HG03066 (cell line): ENCODE results near the gene ABCB11.

ENCODE experiments used
- ATAC-seq: cut with Tn5 transposase; IDR thresholded peaks from one replicate; pipeline ENCODE4 v1.9.1; 2021; ENCODE audit warnings: low read depth; ENCODE audit not compliant: unreplicated experiment

The ABCB11 gene

DNA sequence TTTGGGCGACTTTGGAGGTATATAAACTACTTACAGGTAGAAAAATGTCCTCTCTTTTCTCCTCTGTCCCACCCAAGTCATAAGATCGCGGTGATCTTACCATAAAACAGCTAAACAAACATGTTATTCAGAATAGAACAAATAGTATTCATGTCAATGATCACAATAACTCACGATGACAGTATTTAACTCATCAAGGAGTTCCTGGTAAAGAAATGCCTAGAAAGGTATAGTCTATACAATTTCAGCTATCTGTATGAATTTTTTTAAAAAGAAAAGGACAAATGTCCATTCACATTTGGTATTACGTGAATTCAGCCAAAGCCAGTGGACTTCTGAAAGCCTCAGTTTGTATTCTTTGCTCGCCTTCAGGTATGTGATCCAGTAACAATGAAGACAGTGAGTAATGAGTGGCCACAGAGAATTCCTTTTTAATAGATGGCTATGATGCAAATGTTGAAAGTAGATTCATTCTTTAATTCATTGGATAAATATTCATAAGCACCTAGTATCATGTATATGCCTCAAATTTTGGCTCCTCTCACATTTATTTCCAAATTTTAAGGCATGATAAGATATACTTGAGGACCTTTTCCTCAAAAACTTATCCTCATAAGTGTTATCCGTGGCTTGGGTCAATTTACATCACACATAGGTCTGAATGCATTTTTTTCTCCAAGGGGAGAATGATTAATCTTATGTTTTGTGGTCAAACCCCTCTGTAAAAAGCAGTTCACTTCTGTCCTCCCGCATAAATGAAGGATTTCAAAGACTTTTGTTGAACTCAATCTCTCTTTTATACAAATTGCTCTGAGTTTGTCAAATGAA is 20.3 kb downstream of the ABCB11 start:
- ATAC-seq = no peak

DNA sequence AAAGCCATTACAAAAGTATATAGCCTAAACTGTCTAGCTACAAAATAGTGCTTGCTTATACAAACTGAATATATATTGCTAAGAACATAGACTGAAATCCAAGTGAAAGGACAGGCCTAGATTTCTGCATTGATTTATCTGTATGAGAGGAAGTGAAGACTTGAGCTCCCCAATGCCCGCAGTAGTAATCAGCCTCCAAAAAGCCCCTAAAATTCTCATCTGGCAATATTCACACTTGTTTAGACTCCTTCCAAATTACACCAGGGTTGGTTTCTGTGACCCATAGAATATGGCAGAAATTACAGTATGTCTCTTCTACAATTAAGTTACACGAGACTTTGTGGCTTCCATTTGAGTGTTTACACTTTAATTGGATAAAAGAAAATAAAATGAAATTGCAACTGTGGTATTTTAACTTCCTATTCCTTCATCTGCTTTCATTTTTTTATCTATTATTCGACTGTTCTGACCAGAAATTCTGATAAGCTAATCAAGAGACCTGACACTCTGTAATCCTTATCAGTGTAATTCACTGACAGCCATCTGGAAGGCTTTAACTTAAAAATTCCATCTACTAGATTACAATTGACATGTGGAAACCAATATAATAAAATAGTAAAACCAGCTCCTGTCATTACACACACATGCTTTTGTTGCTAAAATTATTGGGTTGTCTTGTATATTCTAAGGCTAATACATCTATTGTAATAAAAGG is 21.1 kb downstream of the ABCB11 start:
- ATAC-seq = no peak

DNA sequence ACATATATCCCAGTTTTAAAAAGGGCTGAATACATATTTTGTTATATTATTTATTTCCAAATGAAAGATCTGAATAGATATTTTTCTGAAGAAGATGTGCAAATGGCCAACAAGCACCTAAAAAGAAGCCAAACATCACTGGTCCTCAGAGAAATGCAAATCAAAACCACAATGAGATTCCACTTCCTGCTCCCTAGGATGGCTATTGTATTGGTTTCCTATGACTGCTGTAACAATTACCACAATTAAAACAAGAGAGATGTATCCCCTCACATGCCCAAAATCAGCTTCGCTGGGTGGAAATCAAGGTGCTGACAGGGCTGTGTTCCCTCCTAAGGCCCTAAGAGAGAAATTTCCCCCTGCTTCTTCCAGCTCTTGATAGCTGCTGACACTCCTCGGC is 23.2 kb downstream of the ABCB11 start:
- ATAC-seq = no peak

DNA sequence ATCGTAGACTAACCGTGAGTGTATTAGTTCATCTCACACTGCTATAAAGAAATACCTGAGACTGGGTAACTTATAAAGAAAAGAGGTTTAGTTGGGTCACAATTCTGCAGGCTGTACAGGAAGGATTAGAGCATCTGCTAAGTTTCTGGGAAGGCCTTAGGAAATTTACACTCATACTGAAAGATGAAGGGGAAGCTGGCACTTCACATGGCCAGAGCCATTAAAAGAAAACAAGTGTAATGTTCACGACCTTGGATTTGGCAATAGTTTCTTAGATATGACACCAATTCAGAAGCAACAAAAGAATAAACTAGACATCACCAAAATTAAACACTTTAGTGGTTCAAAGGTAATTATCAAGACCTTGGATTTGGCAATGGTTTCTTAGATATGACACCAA is 23.8 kb downstream of the ABCB11 start:
- no peak for ATAC-seq

DNA sequence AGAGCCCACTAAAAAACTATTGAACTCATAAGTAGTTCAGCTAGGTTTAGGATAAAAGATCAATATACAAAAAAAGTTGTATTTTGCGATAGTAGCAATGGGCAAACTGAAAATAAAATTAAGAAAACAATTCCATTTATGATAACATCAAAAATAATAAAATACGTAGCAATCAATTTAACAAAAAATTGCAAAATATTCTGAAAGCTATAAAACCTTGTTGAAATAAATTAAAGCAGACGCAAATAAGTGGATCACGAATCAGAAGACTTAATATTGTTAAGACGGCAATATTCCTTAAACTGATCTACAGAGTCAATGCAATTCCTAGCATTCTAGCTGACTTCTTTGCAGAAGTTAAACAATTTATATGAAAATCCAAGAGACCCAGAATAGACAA is 24.5 kb downstream of the ABCB11 start:
- ATAC-seq = no peak

DNA sequence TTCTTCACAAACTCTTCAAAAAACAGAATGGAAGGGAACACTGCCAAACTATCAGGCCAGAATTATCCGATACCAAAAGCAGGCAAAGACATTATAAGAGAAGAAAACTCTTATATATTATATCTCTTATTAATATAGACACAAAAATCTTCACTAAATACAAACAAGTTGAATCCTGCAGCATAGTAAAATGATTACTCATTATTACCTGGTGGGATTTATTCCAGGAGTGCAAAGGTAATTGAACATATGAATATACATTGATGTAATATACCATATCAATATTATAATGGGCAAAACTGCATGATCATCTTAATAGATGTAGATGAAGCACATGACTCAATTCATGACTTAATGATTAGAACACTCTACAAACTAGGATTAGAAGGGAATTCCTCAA is 25.1 kb downstream of the ABCB11 start:
- ATAC-seq = no peak

DNA sequence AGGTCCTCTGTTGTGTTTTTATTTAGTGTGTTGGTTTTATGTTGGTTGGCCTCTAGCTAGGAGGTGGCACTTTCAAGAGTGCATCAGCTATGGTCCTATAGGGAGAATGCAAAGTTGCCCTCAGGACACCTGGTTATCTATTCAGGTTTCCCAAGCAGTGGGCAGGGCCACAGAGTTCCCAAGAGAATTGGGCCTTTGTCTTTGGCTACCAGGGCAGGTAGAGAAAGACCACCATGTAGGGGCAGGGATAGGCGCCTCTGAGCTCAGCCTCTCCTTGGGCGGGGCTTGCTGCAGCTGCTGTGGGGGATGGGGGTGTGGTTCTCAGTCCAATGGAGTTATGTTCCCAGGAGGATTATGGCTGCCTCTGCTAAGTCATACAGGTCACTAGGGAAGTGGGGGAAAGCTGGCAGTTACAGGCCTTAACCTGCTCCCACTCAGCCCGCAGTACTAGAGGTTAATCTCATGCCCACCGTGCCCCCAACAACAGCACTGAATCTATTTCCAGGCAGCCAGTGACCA is 26.0 kb downstream of the ABCB11 start:
- ATAC-seq = no peak

DNA sequence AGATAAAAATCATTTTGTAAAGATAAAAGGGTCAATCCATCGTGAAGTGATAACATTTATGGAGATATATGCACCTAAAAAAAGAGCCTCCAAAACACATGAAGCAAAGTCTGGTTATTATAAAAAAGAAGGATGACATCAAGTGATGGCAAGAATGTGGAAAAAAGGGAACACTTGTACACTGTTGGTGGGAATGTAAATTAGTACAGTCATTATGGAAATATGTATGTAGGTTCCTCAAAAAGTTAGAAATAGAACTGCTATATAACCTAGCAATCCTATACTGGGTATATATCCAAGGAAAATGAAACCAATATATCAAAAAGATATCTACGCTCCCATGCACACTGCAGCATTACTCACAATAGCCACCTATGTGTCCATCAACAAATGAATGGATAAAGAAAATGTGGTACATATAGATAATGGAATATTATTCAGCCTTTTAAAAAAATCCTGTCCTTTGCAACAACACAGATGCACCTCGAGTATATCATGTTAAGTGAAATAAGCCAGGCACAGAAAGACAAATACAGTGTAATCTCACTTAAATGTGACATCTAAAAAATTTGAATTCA is 28.9 kb downstream of the ABCB11 start:
- no peak for ATAC-seq

DNA sequence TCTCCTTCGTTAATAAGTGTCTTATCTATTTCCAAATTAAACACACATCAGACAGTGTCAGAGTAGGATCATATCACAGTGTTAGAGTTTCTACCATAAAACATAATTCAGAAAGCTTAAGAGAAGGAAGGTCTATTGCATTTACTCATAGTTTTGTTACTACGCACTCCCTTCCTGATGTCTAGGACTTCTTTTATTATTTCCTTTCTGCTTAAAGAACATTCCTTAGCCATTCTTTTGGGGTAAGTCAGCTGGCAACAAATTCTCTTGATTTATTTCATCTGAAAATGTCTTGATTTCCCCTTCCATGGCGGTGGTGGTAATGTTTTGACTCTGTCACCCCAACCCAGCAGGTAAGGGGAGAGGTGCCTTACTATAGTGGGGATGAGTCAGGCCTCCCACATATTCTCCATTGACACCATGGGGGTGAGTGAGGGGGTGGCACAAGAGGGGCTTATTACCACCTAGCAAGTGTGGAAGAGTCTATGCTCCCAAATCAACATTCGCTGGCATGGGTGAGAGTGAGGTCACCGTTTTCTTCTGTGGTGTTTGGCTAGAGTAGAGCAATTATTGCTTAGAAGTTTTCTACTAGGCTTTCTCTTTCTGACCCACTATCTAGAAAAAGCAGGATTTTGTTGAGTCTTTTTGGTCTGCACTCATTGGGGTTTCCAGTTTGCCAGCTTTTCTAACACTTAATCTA is 29.9 kb downstream of the ABCB11 start:
- no peak for ATAC-seq

DNA sequence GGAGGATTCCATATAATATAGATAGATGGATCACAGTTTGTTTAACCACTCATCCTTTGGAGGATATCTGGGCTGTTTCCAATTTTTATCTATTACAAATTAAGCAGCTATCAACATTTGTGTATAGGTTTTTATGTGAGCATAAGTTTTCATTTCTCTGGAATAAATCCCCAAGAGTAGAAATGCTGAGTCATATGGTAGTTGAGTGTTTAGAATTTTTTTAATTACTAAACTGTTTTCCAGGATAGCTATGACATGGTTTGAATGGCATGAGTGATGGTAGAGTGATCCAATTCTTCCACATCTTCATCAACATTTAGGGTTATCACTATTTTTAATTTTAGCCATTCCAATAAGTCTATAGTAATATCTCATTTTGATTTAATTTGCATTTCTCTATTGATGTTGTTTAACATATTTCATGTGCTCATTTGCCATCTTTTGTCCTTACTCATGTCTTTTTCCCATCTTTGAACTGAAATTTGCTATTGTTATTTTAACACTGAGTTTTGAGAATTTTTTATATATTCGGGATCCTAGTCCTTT is 31.4 kb downstream of the ABCB11 start:
- no peak for ATAC-seq

DNA sequence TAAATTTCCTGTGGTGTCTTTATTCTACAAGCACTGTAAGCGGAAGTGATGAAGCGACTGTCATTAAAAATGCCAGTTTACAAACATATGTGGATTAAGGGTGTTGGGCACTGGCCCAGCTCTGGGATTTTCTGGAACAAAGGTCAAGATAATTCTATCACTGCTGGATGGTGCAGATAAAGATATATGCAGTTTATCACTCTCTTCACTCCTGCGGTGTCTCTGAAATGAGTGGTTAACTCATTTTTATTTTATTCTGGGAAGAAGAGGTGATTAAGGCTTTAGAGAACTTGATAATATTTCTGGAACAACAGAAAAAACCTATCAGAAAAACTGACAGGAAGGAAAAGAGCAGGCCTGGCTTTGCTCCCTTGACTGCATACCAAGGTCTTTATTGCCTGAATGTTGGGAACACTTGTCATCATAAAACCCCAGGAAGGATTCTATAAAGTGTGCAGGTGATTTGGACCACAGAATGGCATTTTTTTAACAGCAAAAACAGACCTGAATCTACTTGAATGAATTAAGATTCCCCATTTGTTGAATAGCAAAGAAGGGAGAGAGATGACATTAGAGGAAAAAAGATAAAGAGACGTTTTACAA is 32.4 kb downstream of the ABCB11 start:
- no peak for ATAC-seq

DNA sequence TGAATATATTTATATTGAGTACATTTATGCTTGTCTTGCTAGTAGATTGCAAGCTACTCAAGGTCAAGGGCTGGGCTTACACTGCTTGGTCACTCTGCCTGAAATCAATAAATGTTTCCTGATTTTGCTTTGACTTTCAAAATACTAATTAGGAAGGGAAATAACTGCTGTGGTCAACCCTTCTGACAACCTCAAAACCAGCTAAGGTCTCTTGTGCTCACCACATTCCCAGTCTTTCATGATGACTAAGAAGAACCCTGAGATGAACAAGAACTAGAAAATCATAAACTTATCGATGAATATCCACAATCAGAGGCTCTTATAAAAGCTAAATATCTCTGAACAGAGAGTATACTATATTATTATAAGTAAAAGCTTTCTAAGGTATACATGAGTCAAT is 33.3 kb downstream of the ABCB11 start:
- ATAC-seq = no peak

DNA sequence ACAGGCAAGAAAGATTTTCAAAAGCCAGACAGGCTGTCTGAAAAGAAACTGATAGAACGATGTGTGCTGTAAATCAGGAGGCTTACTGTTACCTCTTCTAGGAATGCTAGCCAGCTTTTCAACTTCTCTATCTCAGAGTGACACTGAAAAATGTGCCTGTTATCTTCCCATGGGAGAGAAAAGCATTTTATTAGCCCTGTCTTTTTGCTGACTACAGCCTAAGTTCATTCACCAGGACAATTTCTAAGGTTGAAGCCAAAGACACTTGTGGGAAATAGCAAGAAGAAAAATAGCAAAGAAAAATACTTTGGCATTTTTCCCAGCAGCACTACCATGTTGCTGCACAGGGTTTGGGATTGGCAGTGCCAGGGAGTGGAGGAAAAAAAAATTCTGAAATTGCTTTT is 34.0 kb downstream of the ABCB11 start:
- no peak for ATAC-seq

DNA sequence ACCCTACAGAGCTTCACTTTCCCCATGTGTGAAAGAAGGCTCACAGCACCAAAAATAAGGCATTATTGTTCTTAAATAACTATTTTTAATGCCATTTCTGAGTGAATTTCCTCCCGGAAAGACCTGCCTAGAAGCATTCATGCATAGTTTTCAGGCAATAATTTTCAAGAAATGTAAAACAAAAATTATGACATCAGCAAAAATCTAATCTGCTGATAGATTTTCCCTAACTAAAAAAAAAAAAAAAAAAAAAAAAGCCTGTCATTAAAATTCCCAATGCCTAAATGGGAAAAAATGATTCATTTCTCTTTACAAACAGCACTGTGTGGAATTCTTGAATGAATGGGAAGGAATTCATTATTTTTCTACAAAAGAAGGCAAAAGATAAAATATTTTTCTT is 35.4 kb downstream of the ABCB11 start:
- ATAC-seq = no peak

DNA sequence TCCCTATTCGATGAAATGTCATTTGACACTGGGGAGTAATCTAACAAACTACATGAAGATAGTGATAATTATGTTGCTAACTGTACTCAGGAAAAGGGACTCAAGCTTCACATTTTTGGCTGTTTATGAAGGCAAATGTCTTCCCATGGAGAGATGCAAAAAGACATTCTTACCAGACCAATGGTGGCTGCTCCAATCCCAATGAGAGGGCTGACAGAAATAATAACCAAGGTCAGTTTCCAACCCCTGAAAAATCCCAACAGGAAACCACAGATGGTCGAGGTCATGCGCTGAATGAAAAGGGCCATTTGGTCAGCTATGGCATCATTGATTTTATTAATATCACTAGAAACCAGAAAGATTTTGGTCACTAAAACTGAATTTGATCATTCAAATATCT is 37.6 kb downstream of the ABCB11 start:
- no peak for ATAC-seq

DNA sequence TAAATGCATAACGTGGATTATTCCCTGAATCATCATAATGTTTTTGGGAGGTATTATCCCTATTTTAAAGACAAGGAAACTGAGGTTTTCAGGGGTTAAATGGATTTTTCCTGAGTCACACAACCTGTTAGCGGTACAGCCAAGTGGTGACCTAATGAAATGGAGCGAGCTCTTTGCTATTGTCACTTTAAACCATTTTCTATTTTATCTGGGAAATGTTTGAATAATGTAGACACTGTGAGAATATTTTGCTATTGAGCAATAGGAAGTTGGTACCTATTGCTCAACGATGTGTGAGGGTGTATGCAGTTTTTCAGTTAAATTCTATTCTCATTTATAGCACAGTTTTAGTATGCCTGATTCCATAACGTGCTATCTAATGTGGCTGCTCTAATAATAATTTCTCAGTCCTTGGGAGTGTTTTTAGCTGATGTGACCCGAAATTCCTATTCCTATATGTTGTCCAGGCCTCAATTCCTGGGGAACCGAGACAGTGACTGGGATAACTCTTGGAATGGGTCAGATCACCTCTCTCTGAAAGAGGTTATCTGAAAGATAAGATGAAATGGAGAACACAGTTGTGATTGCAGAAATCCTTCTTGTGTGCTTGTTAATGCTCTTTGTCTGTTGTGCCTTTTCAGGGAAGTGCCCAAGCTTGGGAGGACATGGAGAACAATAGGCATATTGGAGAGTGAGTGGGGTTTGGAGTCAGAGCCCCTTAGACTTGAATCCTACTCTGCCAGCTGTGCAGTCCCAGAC is 38.4 kb downstream of the ABCB11 start:
- no peak for ATAC-seq

DNA sequence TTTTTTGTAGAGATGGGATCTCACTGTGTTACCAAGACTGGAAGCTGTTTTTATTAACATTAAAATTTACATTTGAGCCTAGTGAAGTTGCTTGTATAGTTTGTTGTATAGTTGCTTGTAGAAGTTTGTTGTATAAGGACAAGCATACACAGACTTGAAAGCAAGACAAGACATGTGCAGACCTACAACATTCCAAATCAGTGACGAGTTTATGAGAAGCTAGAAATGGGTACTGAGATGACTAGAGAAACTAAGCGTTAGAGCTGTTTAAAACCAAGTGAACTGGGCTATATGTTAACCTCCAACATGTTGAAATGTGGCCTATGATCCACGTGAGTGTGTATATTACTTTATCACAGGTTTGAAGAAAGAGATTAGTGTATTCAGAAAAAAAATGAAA is 39.1 kb downstream of the ABCB11 start:
- no peak for ATAC-seq

DNA sequence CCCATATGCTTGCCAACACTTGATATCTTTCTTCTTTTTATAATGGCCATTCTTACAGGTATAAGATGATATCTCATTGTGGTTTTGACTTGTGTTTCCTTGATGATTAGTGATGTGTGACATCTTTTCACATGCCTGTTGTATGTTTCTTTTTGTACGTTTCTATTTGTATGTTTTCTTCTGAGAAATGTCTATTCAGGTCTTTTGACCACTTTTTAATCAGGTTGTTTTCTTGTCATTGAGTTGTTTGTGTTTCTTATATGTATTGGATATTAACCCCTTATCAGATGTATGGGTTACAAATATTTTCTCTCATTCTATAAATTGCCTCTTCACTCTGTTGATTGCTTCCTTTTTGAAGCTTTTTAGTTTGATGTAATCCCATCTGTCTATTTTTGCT is 42.4 kb downstream of the ABCB11 start:
- no peak for ATAC-seq

DNA sequence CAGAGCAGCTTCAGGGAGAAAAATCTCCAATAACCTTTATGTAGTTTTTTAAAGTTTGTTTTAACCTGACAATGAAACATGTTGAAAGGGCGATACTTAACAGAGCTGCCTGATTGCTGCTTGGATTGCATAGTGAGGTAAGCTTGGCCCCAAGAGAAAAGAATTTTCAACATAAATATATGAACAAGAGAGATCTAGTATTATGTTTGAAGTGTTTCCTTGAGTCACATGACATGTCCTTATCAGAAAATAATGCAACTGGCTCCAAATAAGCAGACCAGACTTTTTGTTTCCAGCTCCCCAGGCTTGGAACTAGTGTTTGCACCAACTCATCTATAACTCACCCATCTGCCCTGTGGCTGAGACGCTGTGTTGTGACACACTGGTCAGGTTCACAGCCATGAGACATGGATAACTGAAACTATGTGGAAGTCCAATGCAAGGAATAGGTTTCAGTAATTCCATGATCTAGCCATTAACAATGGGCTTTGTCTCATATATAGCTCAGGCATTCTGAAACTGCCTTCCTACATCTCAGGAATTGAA is 44.7 kb downstream of the ABCB11 start:
- ATAC-seq = no peak
